NCI-H69 (cell line): ENCODE results near the gene ARHGAP1.
"Not testable (repeated sequence)": the region's sequence is repeated elsewhere in the genome, so short reads cannot be mapped to it uniquely, and the experiment has no call there.

Experiments used
- DNase-seq: peaks from one replicate; lab custom pipeline; 2025; lab: John Stamatoyannopoulos, UW

ARHGAP1 gene

DNA sequence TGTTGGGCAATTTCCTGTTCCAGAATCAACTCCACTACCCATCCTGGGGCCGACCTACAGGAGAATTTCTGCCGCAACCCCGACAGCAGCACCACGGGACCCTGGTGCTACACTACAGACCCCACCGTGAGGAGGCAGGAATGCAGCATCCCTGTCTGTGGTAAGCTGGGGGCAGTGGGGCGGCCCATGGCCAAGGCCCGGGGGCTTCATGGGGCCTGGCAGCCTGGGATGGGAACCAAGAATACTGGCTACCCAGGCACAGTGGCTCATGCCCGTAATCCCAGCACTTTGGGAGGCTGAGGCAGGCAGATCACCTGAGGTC, 22.9 kb upstream of the ARHGAP1 start:
- DNase-seq = no peak

DNA sequence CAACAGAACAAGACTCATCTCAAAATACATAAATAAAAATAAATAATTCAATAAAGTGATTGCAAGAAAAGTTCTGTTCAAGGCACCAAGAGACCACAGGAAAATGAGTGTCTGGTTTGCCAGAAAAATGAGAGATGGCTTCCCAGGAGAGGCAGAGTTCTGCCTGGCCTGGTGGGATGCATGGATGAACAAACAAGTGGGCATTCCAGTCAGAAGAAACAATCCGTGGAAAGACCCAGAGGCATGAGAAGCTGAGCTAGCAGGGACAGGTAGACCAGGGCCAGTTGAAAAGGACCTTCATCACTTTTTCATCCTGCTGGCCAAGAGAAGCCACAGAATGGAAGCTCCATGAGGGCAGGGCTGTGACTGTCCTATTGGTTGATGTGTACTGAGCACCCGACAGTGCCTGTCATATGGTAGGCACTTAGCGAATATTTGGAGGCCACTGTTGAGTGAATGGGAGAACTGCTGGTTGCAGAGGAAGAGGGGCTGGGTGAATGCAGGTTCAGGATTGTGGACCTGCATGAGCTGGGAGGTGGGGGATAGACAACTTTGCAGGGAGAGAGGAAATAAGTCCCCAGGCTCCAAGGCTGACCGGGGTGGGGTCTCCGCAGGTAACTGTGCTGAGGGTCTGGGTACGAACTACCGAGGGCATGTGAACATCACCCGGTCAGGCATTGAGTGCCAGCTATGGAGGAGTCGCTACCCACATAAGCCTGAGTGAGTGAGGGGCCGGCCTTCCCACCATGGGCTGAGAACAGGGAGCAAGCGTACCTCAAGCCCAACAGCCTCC, 22.3 kb upstream of the ARHGAP1 start:
- DNase-seq = no peak

DNA sequence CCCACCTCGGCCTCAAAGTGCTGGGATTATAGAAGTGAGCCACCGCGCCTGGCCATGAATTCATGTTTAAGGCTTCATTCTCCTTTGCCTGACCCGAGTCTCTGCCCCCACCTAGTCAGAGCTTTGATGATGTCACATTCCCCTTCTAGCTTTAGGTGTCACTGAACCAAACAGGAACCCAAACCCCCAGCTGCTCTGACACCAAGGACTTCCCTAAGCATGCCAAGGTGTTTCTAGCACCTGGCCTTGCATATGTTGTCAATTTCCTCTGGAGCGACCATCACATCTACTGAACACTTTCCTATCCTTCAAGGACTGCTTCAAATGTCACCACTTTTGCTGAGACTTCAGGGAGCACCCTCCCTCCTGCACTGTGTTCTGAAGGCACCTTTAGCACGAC, 20.9 kb upstream of the ARHGAP1 start:
- no peak for DNase-seq

DNA sequence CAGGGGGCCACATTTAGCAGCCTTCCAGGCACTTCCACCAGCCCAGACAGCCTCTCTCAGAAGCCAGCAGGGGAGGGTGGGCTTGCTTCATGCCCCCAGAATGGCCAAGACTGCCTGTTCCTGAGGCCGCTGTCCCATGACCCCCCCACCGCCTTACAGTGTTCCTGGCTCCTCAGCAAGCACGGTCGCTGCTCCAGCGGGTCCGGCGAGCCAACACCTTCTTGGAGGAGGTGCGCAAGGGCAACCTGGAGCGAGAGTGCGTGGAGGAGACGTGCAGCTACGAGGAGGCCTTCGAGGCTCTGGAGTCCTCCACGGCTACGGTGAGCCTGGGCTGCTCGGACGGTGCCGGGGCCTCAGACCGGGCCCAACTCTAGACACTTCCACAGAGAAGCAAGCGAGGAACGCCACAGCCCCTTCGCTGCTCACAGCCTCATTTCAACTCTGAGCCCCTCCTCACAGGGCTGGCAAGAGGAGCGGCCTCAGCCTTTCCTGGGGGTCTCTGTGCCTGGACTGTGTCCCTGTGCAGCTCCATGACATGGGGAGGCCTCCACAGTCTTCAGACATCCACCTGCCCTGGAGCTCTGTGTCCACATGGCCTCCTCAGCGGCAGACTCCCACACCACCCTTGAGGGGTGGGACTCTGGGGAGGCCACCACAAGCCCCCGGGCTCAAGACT, 19.3 kb upstream of the ARHGAP1 start:
- DNase-seq = no peak

DNA sequence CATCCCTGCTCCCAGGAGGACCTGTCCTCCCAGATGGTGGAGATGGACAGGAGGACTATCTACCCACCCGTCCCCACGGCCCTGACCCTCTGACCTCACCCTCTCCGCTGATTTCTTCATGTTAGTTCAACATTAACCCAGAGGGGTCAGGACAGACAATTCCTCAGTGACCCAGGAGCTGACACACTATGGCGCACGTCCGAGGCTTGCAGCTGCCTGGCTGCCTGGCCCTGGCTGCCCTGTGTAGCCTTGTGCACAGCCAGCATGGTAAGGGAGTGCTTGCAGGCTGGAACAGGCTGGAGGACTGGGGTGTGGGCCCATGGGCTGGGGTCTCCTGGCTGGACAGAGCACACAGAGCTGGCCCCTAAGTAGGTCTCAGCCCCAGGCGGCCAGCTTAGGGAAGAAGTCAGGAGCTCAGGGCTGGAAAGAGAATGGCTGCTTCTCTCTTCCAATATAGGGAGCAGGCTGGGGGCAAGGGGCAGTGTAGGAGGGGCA, 18.7 kb upstream of the ARHGAP1 start, which contains the start of gene F2:
F2 (plus strand) TSS at position 166 of the 495 bp plus-strand sequence; CDS start at position 189, 23 bp downstream.
- DNase-seq = no peak

DNA sequence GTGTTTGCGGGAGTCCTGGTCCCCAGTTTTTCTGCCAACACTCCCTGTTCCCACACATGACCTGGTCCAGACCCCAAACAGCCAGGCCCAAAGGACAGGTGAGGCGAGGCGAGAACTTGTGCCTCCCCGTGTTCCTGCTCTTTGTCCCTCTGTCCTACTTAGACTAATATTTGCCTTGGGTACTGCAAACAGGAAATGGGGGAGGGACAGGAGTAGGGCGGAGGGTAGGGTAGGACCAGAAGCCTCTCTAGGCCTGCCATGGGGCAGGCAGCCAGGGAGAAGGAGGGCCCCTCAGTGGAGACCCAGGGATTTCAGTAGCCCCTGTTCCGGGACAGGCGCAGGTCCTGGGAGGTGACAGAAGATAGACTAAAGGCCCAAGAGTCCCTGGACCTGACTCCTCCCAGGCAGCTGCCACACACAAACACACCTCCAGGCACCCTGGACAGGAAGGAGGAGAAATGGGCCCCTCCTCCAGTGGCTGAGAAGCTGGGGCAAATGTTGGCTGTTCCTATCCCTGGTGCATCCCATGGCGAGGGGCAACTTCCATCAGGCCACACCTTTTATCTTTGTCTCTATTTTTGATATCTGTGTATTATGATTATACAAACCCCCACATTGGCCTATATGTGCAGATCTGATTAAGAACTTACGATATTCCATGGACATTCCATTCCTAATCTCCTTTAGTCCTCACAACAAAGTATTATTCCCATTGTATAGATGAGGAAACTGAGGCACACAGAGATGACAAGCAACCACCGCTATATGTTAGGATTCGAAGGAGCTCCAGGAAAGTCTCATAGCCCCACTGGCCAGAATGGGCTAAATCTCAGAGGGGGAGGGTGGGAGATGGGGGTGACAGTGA, 18.0 kb upstream of the ARHGAP1 start:
- peak; percentile 94 for DNase-seq

DNA sequence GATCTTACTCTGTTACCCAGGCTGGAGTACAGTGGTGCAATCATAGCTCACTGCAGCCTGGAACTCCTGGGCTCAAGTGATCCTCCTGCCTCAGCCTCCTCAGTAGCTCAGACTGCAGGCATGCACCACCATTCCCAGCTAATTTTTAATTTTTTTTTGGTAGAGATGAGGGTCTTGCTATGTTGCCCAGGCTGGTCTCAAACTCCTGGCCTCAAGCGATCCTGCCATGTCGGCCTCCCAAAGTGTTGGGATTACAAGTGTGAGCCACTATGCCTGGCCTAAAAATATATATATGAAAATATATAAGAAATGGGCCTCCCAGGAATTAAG, 17.4 kb upstream of the ARHGAP1 start:
- DNase-seq = not testable (repeated sequence)

DNA sequence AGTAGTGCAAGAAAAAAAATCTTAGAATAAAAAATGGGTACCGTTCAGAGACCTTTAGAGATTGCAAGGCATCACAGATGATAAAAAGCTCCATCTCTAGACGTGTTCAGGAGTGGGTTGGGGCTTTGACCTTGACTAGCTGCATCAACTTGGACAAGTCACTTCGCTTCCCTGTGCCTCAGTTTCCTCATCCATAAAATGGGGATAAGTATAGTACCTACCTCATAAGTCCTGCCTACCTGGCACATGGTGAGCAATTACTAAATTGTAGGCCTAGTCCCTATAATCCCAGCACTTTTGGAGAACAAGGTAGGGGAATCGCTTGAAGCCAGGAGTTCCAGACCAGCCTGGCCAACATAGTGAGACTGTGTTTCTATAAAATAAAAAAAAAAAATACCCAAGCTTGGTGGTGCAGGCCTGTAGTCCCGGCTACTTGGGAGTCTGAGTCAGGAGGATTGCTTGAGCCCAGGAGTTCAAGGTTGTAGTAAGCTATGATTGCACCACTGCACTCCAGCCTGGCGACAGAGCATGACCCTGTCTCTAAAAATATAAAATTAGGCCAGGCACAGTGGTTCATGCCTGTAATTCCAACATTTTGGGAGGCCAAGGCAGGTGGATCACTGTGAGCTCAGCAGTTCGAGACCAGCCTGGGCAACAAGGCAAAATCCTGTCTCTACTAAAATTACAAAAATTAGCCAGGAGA, 12.6 kb upstream of the ARHGAP1 start:
- DNase-seq = no peak

DNA sequence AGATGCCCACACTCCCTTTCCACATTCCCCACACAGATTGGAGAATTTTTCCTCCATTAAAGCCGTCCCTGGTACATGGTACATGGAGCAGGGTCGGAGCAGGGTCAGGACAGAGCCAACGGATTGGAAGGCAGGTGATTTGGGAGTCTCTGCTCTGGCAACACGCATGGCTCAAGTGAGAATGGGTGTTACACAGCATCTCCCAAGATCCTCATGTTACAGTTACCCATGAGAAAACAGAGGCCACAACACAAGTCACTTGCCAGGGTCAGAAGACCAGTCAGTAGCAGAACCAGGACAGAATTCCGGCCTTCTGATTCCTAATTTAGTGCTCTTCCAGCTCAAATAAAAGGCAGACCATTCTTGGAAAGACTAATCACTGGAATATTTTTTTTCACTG, 10.9 kb upstream of the ARHGAP1 start:
- DNase-seq = no peak

DNA sequence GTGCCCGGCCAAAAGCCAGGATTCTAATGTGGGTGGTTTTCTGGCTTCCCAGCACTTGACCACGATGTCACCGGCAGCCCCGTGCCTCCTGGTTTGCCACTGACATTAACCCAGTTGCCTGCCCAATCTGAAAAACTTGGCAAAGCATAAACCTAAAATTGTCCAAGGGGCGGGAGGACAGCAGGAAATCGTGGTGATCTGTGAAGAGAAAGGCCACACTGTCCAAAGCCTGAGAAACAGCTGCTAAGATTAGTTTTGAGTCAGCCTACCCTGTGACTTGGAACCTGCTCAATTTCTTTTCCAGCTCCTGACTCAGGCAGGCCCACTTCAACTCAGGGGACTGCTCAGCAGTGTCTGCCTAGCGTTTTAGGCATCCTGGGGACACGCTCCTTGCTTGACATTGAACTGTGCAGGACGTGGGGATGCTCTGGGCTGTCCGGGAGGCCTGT, 10.4 kb upstream of the ARHGAP1 start:
- no peak for DNase-seq

DNA sequence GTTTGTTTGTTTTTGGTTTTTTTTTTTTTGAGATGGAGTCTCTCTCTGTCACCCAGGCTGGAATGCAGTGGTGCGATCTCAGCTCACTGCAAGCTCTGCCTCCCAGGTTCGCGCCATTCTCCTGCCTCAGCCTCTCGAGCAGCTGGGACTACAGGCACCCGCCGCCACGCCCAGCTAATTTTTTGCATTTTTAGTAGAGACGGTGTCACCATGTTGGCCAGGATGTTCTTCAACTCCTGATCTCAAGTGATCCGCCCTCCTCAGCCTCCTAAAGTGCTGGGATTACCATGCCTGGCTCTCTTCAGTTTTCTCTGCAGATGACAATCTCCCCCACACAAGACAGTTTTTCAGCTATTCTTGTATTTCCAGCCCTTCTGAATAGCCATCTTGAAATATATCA, 8.9 kb upstream of the ARHGAP1 start:
- DNase-seq = not testable (repeated sequence)

DNA sequence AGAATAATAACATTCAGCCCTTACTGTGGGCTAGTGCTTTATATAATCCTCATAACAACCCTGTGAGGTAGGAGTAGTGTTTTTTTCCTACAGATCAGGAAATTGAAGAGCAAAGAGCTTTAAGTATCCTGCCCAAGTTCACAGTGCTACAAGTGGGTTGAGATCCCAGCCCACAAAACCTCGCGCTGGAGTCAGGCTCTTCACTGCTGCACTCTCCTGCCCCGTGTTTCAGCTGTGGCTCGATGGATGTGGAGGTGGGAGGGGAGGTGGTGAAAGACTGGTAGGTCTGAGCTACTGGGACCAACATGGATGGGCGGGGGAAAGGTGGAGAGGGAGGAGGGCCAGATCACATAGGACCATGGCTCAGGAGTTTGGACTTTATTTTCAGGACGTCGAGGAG, 6.5 kb upstream of the ARHGAP1 start:
- no peak for DNase-seq

DNA sequence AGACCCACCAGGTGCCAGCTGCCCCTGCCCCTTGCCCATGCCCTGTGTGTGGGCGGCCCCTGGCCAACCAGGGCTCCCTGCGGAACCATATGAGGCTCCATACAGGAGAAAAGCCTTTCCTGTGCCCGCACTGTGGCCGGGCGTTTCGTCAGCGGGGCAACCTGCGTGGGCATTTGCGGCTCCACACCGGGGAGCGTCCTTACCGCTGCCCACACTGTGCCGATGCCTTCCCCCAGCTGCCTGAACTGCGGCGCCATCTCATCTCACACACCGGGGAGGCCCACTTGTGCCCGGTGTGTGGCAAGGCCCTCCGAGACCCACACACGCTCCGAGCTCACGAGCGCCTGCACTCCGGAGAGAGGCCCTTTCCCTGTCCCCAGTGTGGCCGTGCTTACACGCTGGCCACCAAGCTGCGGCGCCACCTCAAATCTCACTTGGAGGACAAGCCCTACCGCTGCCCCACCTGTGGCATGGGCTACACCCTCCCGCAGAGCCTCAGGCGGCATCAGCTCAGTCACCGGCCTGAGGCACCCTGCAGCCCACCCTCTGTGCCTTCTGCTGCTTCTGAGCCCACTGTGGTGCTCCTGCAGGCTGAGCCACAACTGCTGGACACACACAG, 4.8 kb upstream of the ARHGAP1 start:
- DNase-seq = no peak

DNA sequence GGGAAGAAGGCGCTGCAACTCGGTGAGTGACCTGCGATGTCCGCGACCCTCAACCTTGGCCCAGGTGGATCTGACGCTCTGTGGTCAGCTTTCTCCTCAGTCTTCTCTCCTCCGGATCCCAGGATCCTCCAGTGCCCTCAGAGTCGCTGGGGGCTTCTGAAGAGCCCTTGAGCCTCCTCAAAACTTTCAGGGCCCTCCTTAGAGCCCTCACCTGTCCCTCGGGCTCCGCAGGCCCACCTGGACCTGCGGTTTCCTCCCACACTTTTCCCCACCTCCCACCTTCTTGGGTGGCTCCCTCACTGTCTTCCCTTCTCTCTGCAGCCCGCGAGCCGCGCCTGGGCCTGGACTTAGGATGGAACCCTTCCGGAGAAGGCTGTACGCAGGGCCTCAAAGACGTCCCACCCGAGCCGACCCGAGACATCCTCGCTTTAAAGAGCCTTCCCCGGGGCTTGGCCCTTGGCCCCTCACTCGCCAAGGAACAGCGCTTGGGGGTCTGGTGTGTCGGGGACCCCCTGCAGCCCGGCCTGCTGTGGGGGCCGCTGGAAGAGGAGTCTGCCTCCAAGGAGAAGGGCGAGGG, 747 bp upstream of the ARHGAP1 start:
- DNase-seq = no peak

DNA sequence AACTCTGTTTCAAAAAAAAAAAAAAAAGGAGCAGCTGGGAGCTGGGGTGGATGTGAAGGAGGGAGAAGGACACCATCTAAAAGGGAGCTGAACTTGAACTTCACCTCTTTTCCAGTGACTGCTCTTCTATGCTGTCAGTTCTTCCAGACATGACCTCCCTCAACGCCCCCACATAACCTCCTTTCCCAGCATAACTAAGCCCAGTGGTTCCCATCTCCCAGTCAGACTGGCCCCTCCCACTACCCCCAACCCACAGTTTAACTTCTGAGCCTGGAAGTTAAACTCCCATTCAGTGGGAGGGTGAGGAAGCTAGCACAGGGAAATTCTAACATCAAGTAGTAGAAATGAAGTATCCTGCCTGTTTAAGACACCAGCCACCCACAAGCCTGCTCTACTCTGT, 1.8 kb downstream of the ARHGAP1 start:
- DNase-seq = no peak

DNA sequence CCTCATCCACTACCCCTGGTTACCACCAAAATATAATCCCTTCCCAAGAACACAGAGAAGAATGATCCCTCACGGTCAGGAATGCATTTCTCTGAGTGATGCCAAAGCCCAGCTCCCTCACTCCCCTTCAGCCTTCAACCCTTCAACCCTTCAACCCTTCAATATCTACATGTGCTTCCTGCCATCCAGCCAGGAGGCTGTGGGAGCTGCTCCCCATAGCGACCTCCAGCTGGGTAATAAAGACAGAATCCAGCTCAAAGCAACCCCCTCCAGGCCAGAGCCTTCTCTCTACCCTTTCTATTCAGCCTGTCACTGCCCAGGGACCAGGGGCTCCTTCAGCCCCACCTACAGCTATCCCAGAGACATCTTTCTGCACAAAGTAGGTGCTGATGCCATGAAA, 2.7 kb downstream of the ARHGAP1 start:
- DNase-seq = no peak

DNA sequence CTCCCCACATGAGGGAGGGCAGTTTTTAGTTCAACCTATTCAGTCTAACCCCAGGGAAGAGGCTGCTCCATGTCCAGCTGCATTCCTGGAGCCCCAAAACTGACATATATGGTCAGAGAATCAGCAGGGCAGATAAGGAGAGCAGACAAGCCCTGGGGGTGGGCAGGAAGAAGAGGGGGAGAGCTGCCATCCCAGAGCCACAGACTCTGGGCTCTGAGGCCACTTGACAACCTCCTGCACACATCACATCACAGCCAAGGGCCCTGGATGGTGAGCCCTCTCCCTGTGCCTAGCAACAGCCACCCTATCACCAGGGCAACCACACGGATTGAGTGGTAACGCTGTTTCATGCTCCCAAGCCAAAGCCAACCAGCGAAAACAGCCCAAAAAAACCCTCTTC, 3.1 kb downstream of the ARHGAP1 start:
- DNase-seq = no peak

DNA sequence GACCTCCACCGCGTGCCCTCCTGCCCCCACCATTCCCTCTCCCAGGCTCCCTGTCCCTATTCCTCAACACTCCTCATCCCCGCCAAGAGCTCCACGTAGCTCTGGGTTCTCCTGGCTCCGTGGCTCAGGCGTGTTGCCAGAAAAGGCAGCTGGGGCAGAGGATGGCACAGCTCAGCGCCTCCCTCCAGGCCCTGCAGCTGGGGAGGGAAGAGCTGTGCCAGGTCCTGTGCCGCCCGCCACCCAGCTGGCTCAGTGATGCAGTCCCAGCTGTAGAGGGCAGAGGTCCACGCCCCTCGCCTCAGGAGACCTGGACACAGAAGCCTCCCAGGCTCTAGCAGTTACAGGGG, 4.2 kb downstream of the ARHGAP1 start:
- peak; percentile 65 for DNase-seq

DNA sequence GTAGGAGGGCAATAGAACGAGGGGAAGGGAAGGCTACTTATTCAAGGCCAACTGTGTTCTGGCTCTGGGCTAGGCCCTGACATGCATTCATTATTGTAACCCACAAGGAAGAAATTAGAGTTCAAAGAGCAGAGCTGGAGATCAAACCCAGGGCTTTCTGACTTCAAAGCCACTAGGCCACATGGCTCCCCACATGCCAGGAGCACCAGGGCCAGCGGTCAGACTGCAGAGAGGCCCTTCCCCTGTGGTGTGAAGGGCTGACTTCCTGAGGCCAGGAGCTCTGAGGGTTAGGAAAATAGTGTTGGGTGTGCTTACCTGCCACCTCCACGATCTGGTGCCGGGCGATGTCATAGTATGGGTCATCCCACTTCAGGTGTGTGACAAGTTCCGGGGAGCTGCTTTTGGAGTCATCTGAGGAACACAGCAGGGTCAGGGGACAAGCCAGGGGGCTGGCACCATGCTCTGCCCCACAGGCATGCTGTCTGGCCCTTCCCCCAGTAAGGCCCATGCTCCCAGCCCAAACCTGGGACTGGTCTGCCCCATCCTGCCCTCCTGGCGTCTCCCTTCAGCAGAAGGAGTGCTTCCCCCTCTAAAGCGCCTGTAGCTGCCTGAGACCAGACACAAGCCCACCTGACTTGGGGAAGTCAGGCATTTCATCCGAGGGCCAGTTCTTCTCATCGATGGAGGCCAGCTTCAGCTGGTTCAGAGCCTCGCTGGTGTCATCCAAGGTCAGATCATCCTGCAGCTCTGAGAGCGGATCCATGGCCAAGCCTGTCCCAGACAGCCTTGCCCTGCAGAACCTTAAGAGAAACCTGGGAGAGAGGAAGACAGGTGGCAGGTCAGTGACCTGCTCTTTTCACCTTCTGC, 4.8 kb downstream of the ARHGAP1 start:
- no peak for DNase-seq

DNA sequence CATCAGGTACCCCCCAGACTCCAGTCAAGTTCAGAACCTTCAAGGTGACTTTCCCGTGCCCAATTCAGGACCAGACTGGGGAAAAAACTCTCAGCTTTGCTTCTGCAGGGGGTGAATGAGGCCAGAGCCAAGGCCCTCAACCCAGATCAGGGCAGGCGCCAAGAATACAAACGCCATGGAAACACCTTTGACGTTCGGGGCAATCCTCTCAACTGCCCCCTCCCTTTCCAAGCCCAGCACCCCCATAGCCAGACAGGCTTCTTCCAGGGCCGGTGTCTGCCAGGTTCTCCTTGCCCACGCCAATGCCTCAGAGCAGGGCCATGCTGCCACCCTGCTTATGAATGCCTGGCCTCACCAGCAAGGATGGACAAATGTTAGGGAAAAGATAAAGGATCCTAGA, 5.8 kb downstream of the ARHGAP1 start:
- DNase-seq = peak; percentile 60
